Vagina (tissue), 2 donors: ENCODE results near the gene SUN1.

Experiments
- CTCF ChIP-seq, 3 experiments: fragments of 450-650 bp in 2 of 3; fragments of 200-600 bp in 1 of 3; sonication (generic) in 1 of 3; IDR thresholded peaks; one replicate each; pipeline ENCODE4 v1.5.1; 2017 to 2019; ENCODE audit warnings: antibody characterized with exemption in 3 of 3, mild to moderate bottlenecking in 2 of 3, moderate library complexity in 2 of 3
- POLR2A ChIP-seq, 2 donors: fragments of 450-650 bp; IDR thresholded peaks; one replicate each; pipeline ENCODE4 v1.6.1; 2017; ENCODE audit warnings: antibody characterized with exemption in 2 of 2, mild to moderate bottlenecking in 2 of 2, moderate library complexity in 2 of 2
- POLR2AphosphoS5 ChIP-seq, 2 donors: sonication (generic); formaldehyde crosslinking; IDR thresholded peaks; one replicate each; pipeline ENCODE4 v1.9.0; 2017; ENCODE audit warnings: antibody characterized with exemption in 2 of 2, mild to moderate bottlenecking in 2 of 2, low read depth in 1 of 2; ENCODE audit not compliant: insufficient read depth in 1 of 2

DNA sequence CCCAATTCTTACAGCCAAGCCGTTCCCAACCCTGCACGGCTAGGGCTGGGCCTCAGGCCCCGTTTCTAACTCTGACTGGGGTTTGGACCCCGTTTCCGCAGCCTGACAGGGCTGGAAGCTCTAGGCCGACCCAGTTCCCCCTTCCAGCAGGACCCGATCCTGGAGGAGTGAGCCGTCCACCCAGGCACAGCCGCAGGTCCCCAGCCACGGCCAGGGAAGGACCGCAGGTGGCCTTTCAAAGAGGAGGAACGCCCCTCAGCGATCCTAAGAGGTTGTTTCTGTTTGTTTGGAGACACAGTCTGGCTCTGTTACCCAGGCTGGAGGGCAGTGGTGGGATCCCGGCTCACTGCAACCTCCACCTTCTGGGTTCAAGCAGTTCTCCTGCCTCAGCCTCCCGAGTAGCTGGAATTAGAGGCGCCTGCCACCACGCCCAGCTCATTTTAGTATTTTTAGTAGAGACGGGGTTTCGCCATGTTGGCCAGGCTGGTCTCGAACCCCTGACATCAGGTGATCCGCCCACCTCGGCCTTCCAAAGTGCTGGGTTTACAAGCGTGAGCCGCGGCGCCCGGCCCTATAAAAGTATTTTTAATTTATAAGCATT, 43.3 kb downstream of the SUN1 start:
- TF ChIP-seq CTCF (IDR thresholded peaks at IDR 0.05) (no peak), POLR2A (IDR thresholded peaks at IDR 0.05) (no peak), POLR2AphosphoS5 (IDR thresholded peaks at IDR 0.05; ENCODE audit: insufficient read depth in 1 of 2, low read depth in 1 of 2) (no peak)
